ENCODE measurements around the gene TFAP2C.

DNA sequence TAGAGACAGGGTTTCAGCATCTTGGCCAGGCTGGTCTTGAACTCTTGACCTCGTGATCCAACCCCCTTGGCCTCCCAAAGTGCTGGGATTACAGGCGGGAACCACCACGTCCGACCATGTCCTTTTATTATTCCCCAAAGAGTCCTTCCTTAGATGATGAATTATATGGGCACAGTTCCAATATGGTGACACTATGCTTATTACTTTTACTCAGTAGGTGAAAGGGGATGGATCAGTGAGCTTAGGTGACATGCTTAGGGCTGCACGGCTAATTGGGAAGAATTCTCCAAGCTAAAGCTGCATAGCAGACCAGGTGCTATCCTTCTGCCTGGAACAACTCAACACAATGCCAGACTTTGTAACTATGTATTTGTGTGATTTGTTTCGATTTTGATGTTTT, 38.2 kb upstream of the TFAP2C start:
- TF ChIP-seq, protein P1, sequence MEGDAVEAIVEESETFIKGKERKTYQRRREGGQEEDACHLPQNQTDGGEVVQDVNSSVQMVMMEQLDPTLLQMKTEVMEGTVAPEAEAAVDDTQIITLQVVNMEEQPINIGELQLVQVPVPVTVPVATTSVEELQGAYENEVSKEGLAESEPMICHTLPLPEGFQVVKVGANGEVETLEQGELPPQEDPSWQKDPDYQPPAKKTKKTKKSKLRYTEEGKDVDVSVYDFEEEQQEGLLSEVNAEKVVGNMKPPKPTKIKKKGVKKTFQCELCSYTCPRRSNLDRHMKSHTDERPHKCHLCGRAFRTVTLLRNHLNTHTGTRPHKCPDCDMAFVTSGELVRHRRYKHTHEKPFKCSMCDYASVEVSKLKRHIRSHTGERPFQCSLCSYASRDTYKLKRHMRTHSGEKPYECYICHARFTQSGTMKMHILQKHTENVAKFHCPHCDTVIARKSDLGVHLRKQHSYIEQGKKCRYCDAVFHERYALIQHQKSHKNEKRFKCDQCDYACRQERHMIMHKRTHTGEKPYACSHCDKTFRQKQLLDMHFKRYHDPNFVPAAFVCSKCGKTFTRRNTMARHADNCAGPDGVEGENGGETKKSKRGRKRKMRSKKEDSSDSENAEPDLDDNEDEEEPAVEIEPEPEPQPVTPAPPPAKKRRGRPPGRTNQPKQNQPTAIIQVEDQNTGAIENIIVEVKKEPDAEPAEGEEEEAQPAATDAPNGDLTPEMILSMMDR (optimal IDR thresholded peaks at IDR 0.05 in 1 of 3, IDR thresholded peaks at IDR 0.05 in 1 of 3, conservative IDR thresholded peaks at IDR 0.05 in 1 of 3; ENCODE audit: extremely low read depth in 1 of 3, insufficient read depth in 2 of 3, low read length in 3 of 3), result no peak
- no peak for TF ChIP-seq EZH2 (IDR thresholded peaks at IDR 0.05; ENCODE audit: low read length)

Measured in keratinocyte (primary cell).